PFSK-1 (cell line): Measurements from ENCODE around the gene MET.

Experiments used
- FOXP2 ChIP-seq: optimal IDR thresholded peaks from 2 replicates; pipeline ENCODE3; 2011; ENCODE audit warnings: borderline replicate concordance, control low read depth, inconsistent platforms; ENCODE audit not compliant: insufficient read depth; ENCODE audit errors: extremely low read length, extremely low read depth
- POLR2AphosphoS5 ChIP-seq: IDR thresholded peaks from 2 replicates; pipeline ENCODE4 v1.6.1; 2012; ENCODE audit warnings: low read depth, mild to moderate bottlenecking, control low read depth, low read length, moderate library complexity
- REST ChIP-seq, 2 experiments: IDR thresholded peaks; 2 replicates each; pipeline versions ENCODE4 v1.6.1 to v1.8.0; 2011 to 2012; ENCODE audit warnings: low read depth in 2 of 2, low read length in 2 of 2, control low read depth in 1 of 2, inconsistent platforms in 1 of 2, mild to moderate bottlenecking in 1 of 2, moderate library complexity in 1 of 2; ENCODE audit not compliant: insufficient read depth in 1 of 2
- SIN3A ChIP-seq: IDR thresholded peaks from 2 replicates; pipeline ENCODE4 v1.6.1; 2012; ENCODE audit warnings: mild to moderate bottlenecking, low read length, moderate library complexity, borderline replicate concordance; ENCODE audit not compliant: insufficient read depth
- TAF1 ChIP-seq: IDR thresholded peaks from 2 replicates; pipeline ENCODE4 v1.6.1; 2012; ENCODE audit warnings: low read length, control low read depth, borderline replicate concordance; ENCODE audit not compliant: insufficient read depth

Gene MET

GRCh38 chr7:116711790-116712189 is 39.8 kb downstream of the MET start:
- TF ChIP-seq REST (IDR thresholded peaks at IDR 0.05; ENCODE audit: insufficient read depth in 1 of 2, low read depth in 2 of 2, low read length in 2 of 2), result no peak
- TF ChIP-seq FOXP2, result no peak
- TF ChIP-seq SIN3A, result no peak
- no peak for TF ChIP-seq POLR2AphosphoS5
- TF ChIP-seq TAF1, result no peak

- TF ChIP-seq REST (IDR thresholded peaks at IDR 0.05; ENCODE audit: insufficient read depth in 1 of 2, low read depth in 2 of 2, low read length in 2 of 2), result no peak
- no peak for TF ChIP-seq FOXP2
- TF ChIP-seq TAF1, result no peak
- no peak for TF ChIP-seq POLR2AphosphoS5
- TF ChIP-seq SIN3A, result no peak
Measured at GRCh38 chr7:116713500-116713899, 41.5 kb downstream of the MET start.

GRCh38 chr7:116713918-116714317 is 41.9 kb downstream of the MET start:
- TF ChIP-seq FOXP2 (no peak), REST (IDR thresholded peaks at IDR 0.05; ENCODE audit: insufficient read depth in 1 of 2, low read depth in 2 of 2, low read length in 2 of 2) (no peak), SIN3A (no peak), POLR2AphosphoS5 (no peak)

GRCh38 chr7:116715077-116715476 is 43.1 kb downstream of the MET start:
- TF ChIP-seq REST (IDR thresholded peaks at IDR 0.05; ENCODE audit: insufficient read depth in 1 of 2, low read depth in 2 of 2, low read length in 2 of 2) (no peak), POLR2AphosphoS5 (no peak), SIN3A (no peak), FOXP2 (no peak), TAF1 (no peak)

- no peak for TF ChIP-seq POLR2AphosphoS5
- TF ChIP-seq TAF1, result no peak
- no peak for TF ChIP-seq REST (IDR thresholded peaks at IDR 0.05; ENCODE audit: insufficient read depth in 1 of 2, low read depth in 2 of 2, low read length in 2 of 2)
- no peak for TF ChIP-seq SIN3A
- no peak for TF ChIP-seq FOXP2
Measured at GRCh38 chr7:116717137-116717536, 45.1 kb downstream of the MET start.
